HG02798 (cell line): ENCODE results near the gene TRIM56.
"Not testable (repeated sequence)": the region's sequence is repeated elsewhere in the genome, so short reads cannot be mapped to it uniquely, and the experiment has no call there.

Experiments used
- ATAC-seq: cut with Tn5 transposase; IDR thresholded peaks from one replicate; pipeline ENCODE4 v1.9.1; 2021; ENCODE audit warnings: mild to moderate bottlenecking; ENCODE audit not compliant: unreplicated experiment, poor library complexity

The TRIM56 gene

DNA sequence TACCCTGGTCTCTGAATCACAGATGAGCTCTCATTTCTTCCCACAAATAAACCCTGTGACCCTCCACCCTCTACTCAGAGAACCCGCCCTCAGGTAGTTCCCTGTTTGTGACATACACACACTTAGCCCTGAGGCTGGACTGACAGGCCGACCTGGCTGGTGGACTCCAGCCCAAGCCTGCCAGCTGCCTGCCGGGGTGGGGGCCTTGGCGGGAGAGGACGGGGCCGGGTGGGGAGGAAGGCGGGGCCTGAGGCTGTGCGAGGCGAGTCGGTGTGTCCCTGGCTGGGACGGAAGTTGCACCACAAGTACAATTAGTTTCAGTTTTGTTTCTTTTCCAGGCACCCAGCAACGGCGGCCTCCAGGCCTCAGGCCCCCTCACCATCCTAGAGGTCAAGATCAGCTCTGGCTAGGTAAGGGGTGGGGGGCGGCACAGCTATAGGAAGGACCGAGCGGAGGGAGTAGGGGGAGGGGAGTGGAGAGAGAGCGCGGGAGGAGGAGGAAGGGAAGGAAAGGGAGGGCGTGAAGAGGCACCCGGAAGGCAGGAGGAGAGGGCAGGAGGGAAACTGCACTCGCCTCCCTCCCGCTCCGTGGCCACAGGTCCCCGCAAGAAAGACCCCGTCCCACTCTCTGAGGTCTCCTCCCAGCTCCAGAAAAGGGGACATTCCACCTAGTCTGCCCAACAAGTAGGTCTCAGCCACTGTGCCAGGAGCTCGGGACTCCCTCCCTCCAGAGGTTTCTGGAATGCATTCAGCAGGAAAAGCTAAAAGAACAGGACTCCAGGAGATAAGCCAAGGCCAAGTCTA is at the start of gene TRIM56:
TSS of gene TRIM56 (plus strand) at position 320 of the 803 bp plus-strand sequence. CDS start 1,832 bp downstream, outside the sequence.
- peak; percentile 83 for ATAC-seq

DNA sequence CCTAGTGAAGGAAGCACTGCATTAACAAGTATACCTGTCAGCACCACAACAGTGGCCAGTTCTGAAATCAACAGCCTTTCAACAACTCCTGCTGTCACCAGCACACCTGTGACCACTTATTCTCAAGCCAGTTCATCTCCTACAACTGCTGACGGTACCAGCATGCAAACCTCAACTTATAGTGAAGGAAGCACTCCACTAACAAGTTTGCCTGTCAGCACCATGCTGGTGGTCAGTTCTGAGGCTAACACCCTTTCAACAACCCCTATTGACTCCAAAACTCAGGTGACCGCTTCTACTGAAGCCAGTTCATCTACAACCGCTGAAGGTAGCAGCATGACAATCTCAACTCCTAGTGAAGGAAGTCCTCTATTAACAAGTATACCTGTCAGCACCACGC is 49.3 kb upstream of the TRIM56 start:
- no peak for ATAC-seq

DNA sequence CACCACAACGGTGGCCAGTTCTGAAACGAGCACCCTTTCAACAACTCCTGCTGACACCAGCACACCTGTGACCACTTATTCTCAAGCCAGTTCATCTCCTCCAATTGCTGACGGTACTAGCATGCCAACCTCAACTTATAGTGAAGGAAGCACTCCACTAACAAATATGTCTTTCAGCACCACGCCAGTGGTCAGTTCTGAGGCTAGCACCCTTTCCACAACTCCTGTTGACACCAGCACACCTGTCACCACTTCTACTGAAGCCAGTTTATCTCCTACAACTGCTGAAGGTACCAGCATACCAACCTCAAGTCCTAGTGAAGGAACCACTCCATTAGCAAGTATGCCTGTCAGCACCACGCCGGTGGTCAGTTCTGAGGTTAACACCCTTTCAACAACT is 44.0 kb upstream of the TRIM56 start:
- not testable (repeated sequence) for ATAC-seq

- ATAC-seq = no peak
These were observed 26.9 kb upstream of the TRIM56 start for GRCh38 chr7:101058355-101058754.

DNA sequence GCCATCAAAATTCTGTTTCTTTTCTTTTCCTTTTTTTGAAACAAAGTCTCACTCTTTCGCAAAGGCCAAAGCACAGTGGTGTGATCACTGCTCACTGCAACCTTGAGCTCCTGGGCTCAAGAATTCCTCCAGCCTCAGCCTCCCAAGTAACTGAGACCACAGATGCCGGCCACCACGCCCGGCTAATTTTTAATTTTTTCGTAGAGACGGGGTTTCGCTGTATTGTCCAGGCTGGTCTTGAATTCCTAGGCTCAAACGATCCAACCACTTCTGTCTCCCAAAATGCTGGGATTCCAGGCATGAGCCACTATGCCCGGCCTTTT is 25.7 kb upstream of the TRIM56 start:
- no peak for ATAC-seq

GRCh38 chr7:101060992-101061391 is 24.3 kb upstream of the TRIM56 start:
- no peak for ATAC-seq

- ATAC-seq = not testable (repeated sequence)
These were observed 21.1 kb upstream of the TRIM56 start for GRCh38 chr7:101064176-101064550.

- ATAC-seq = not testable (repeated sequence)
These were observed 20.1 kb upstream of the TRIM56 start for GRCh38 chr7:101065162-101065561.

DNA sequence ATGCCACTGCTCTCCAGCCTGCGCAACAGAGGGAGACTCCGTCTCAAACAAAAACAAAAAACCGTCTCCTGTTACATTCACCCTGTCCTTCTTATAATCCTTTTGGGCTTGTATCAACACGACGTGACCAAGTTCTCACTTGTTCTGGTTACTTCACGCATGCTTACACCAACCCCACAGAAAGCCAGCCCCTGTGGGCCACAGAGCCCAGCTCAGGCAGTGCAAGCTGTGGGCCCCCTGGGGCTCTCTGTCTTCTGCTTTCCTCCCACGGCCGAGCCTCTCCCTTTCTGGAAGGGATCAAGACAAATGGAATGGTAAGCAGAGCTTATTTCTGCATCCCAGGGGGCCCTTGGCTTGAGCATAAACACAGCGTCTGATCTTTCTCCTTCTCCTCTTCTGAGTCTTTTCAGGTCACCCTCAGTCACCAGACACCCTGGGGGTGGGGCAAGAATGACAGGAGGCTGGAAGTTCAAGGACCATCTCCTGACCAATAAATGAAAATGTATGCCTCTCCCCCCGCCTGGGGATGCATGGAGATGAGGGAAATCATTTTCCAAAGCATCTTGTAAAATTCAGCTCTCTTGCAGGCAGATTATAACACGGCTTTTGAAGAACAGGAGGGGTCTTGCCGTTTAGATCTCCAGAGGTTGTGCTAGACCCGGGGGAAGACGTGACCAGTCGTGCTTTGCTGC is 19.0 kb upstream of the TRIM56 start:
- ATAC-seq = no peak

DNA sequence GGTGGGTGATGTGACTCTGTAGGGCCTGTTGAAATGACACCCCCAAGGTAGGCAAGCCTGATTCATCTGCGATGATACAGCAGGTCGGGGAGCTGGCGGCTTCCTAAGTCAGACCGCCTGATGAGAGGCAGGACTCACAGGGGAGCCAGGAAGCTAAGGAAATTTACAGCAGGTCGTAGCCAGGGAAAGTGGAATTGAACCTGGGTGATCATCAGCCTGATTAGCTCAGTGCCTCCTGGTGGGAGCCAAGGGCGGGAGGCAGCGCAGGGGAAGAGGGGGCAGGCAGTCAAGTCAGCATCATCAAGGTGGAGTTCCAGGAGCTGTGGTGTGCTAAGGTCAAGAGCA is 18.5 kb upstream of the TRIM56 start:
- ATAC-seq = no peak

- no peak for ATAC-seq
These were observed 16.9 kb upstream of the TRIM56 start for GRCh38 chr7:101068401-101068800.

DNA sequence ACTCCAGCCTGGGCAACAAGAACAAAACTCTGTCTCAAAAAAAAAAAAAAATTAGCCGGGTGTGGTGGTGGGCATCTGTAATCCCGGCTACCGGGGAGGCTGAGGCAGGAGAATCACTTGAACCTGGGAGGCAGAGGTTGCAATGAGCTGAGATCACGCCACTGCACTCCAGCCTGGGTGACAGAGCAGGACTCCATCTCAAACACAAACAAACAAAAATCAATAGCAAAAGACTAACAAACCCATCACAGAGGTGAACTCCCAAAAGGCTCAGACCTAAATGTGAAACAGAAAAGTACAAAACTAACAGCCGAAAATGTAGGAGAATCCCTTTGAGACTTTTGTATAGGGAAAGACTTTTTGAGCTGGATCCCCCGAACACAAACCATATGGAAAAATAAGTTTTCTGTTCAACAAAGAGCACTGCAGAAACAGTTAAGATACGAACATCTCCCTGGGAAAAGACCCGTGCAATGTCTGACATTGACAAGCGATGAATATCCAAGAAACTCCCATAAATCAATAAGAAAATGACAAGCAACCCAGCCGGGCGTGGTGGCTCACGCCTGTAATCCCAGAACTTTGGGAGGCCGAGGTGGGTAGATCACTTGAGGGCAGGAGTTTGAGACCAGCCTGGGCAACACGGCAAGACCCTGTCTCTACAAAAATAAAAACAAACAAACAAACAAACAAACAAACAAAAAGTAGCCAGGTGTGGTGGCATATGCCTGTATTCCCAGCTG is 13.7 kb upstream of the TRIM56 start:
- not testable (repeated sequence) for ATAC-seq

GRCh38 chr7:101075646-101076045 is 9.6 kb upstream of the TRIM56 start:
- no peak for ATAC-seq

GRCh38 chr7:101076183-101076582 is 9.1 kb upstream of the TRIM56 start:
- not testable (repeated sequence) for ATAC-seq

DNA sequence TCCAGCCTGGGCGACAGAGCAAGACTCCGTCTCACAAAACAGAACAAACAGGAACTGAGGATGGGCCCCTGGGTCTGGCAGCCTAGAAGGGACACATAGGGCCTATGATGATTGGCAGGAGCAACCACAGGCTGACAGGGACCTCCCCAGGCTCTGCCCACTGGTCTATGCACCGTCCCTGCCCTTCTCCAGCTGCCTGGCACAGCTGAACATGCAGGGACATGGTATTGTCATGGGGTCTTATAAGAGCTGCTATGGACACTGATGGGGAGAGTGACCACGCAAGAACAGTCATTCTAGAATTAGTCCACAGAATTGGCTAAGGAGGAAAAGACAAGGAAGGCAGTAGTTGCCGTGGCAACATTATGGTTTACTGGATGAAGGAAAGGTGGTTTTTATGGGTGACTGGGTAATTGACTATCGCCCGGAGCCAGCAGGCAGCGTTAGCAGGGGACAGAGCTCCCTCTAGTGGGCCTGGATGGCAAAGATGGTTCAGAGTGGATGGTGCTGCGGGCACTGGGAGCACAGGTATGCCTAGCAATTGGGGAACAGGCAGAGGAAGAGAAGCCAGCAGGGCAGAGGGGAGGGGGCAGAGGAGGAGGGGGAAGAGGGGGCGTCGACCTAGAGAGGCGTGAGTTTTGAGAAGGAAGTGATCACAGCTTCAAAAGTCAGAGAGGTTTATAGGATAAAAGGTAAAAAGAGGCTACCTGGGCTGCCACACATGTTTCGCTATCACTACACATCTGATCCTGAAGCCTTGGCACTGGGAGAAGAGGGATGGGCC is 7.8 kb upstream of the TRIM56 start:
- ATAC-seq = peak; percentile 69

DNA sequence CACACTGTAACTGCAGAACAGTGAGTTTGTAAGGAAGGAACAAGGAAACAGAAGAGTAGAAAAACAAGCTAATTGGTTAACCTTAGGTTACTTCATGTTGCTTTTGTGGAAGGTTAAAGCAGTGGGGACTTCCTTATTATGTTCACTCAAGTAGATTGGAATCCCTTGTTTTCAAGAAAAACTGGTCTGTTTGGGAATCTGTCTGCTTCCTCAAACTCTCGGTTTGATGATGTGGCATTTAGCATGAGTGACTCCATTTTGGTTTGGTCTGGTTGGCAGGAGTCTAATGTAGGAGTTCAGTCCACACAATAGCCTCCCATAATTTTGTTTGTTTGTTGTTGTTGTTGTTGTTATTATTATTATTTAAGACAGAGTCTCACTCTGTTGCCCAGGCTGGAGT is 3.8 kb upstream of the TRIM56 start:
- ATAC-seq = no peak

GRCh38 chr7:101084865-101085161 is 468 bp upstream of the TRIM56 start:
- no peak for ATAC-seq

- no peak for ATAC-seq
These were observed 2.2 kb downstream of the TRIM56 start for GRCh38 chr7:101087334-101088068.

- no peak for ATAC-seq
These were observed 2.8 kb downstream of the TRIM56 start for GRCh38 chr7:101088069-101088425.

DNA sequence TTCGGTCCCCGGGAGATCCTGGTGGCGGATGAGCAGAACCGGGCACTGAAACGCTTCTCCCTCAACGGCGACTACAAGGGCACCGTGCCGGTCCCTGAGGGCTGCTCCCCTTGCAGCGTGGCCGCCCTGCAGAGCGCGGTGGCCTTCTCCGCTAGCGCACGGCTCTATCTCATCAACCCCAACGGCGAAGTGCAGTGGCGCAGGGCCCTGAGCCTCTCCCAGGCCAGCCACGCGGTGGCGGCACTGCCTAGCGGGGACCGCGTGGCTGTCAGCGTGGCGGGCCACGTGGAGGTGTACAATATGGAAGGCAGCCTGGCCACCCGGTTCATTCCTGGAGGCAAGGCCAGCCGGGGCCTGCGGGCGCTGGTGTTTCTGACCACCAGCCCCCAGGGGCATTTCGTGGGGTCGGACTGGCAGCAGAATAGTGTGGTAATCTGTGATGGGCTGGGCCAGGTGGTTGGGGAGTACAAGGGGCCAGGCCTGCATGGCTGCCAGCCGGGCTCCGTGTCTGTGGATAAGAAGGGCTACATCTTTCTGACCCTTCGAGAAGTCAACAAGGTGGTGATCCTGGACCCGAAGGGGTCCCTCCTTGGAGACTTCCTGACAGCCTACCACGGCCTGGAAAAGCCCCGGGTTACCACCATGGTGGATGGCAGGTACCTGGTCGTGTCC is 3.7 kb downstream of the TRIM56 start:
- no peak for ATAC-seq
